Measurements from ENCODE around the gene FBXW10B. TPM values are rescaled to one million over a fixed set of nuclear protein-coding genes. Genes with fewer than 3 reads are reported as not detected.
A peak's percentile ranks its signal among the peaks of the same experiment; 100 is the strongest.
"Not testable (repeated sequence)": the region's sequence is repeated elsewhere in the genome, so short reads cannot be mapped to it uniquely, and the experiment has no call there.

Gene FBXW10B
- 8.1 and 12.6 TPM in 2 replicates for total RNA-seq (2022)
- percentile 55 among the genes with signal in this experiment for Bru-seq, nascent RNA
- BruChase-seq, experiment 1, labeled RNA remaining after a 6-hour chase, result percentile 62 among the genes with signal in this experiment
- BruChase-seq, experiment 2, labeled RNA remaining after a 2-hour chase, result percentile 53 among the genes with signal in this experiment
- long read RNA-seq, result 0 reads

- BruUV-seq (replicated peaks); H3K4me3 Mint-ChIP-seq (ENCODE audit: low read depth, unreplicated experiment); H3K27ac Mint-ChIP-seq (ENCODE audit: unreplicated experiment); H3K27me3 Mint-ChIP-seq (ENCODE audit: unreplicated experiment); H3K4me1 Mint-ChIP-seq (ENCODE audit: low read depth, unreplicated experiment); intact Hi-C loops (cut with micrococcal nuclease; ENCODE audit: unreplicated experiment); DNase-seq; H3K9me3 Mint-ChIP-seq (ENCODE audit: low read depth, unreplicated experiment); CTCF ChIA-PET: not testable (repeated sequence)
- H3K36me3 Mint-ChIP-seq (ENCODE audit: insufficient read depth, unreplicated experiment), result peaks cover 24% of the 10 kb centered on the region
Observed at GRCh38 chr17:15619331-15620058, at the start of gene FBXW10B. FBXW10B (minus strand) TSS chr17:15619704; CDS start chr17:15619512, 192 bp downstream.

- no peak overlapping the region for H3K27ac Mint-ChIP-seq (ENCODE audit: unreplicated experiment)
- H3K4me1 Mint-ChIP-seq (ENCODE audit: low read depth, unreplicated experiment), result peaks cover 9% of the 10 kb centered on the region
- CTCF ChIA-PET, result no interaction called here
- H3K4me3 Mint-ChIP-seq (ENCODE audit: low read depth, unreplicated experiment), result no peak overlapping the region
- H3K36me3 Mint-ChIP-seq (ENCODE audit: insufficient read depth, unreplicated experiment), result no peaks in the 10 kb centered on the region
- no peaks in the 10 kb centered on the region for H3K27me3 Mint-ChIP-seq (ENCODE audit: unreplicated experiment)
- BruUV-seq (replicated peaks), result no TSS peak
- H3K9me3 Mint-ChIP-seq (ENCODE audit: low read depth, unreplicated experiment), result no peaks in the 10 kb centered on the region
- TF ChIP-seq CTCF (IDR thresholded peaks at IDR 0.05; ENCODE audit: unreplicated experiment), result no peak
- no peak for DNase-seq
- intact Hi-C loops (cut with micrococcal nuclease; ENCODE audit: unreplicated experiment), result no loop called here
Observed at GRCh38 chr17:15663691-15664090, 44.2 kb upstream of the FBXW10B start.

- TF ChIP-seq CTCF (IDR thresholded peaks at IDR 0.05; ENCODE audit: unreplicated experiment), result no peak
- Mint-ChIP-seq H3K4me1 (ENCODE audit: low read depth, unreplicated experiment) (peaks cover 14% of the 10 kb centered on the region), H3K36me3 (ENCODE audit: insufficient read depth, unreplicated experiment) (no peaks in the 10 kb centered on the region), H3K9me3 (ENCODE audit: low read depth, unreplicated experiment) (no peaks in the 10 kb centered on the region), H3K27me3 (ENCODE audit: unreplicated experiment) (no peaks in the 10 kb centered on the region), H3K4me3 (ENCODE audit: low read depth, unreplicated experiment) (no peak overlapping the region), H3K27ac (ENCODE audit: unreplicated experiment) (no peak overlapping the region)
- BruUV-seq (replicated peaks), result no TSS peak
- no peak for DNase-seq
- intact Hi-C loops (cut with micrococcal nuclease; ENCODE audit: unreplicated experiment), result no loop called here
- CTCF ChIA-PET, result interaction anchor here (1.3 kb wide), 1 partner anchor 11 kb away, joined by 3 read pairs; no protein-coding TSS in a partner anchor
Observed at GRCh38 chr17:15663176-15663575, 43.7 kb upstream of the FBXW10B start.

- H3K36me3 Mint-ChIP-seq (ENCODE audit: insufficient read depth, unreplicated experiment), result no peaks in the 10 kb centered on the region
- TF ChIP-seq CTCF (IDR thresholded peaks at IDR 0.05; ENCODE audit: unreplicated experiment), result no peak
- CTCF ChIA-PET, result interaction anchor here (1.3 kb wide), 1 partner anchor 11 kb away, joined by 3 read pairs; no protein-coding TSS in a partner anchor
- no peaks in the 10 kb centered on the region for H3K27me3 Mint-ChIP-seq (ENCODE audit: unreplicated experiment)
- no TSS peak for BruUV-seq (replicated peaks)
- intact Hi-C loops (cut with micrococcal nuclease; ENCODE audit: unreplicated experiment), result no loop called here
- no peak for DNase-seq
- no peak overlapping the region for H3K27ac Mint-ChIP-seq (ENCODE audit: unreplicated experiment)
- H3K9me3 Mint-ChIP-seq (ENCODE audit: low read depth, unreplicated experiment), result no peaks in the 10 kb centered on the region
- no peak overlapping the region for H3K4me3 Mint-ChIP-seq (ENCODE audit: low read depth, unreplicated experiment)
- H3K4me1 Mint-ChIP-seq (ENCODE audit: low read depth, unreplicated experiment), result peaks cover 19% of the 10 kb centered on the region
Observed at GRCh38 chr17:15662681-15663080, 43.2 kb upstream of the FBXW10B start.

GRCh38 chr17:15660077-15660476 is 40.6 kb upstream of the FBXW10B start:
- Mint-ChIP-seq H3K27me3 (ENCODE audit: unreplicated experiment) (no peaks in the 10 kb centered on the region), H3K4me1 (ENCODE audit: low read depth, unreplicated experiment) (peaks cover 42% of the 10 kb centered on the region)
- intact Hi-C loops (cut with micrococcal nuclease; ENCODE audit: unreplicated experiment), result no loop called here

More at GRCh38 chr17:15660077-15660476, 40.6 kb upstream of the FBXW10B start:
- Mint-ChIP-seq H3K9me3 (ENCODE audit: low read depth, unreplicated experiment) (no peaks in the 10 kb centered on the region), H3K36me3 (ENCODE audit: insufficient read depth, unreplicated experiment) (peaks cover 7% of the 10 kb centered on the region), H3K4me3 (ENCODE audit: low read depth, unreplicated experiment) (no peak overlapping the region), H3K27ac (ENCODE audit: unreplicated experiment) (no peak overlapping the region)
- no peak for TF ChIP-seq CTCF (IDR thresholded peaks at IDR 0.05; ENCODE audit: unreplicated experiment)
- no peak for DNase-seq
- CTCF ChIA-PET, result no interaction called here
- BruUV-seq (replicated peaks), result no TSS peak
